ENCODE results near the gene APC2. TPM values are rescaled to one million over a fixed set of nuclear protein-coding genes. Genes with fewer than 3 reads are reported as not detected.
"Not testable (repeated sequence)": the region's sequence is repeated elsewhere in the genome, so short reads cannot be mapped to it uniquely, and the experiment has no call there.

APC2 gene
- total and polyA plus RNA-seq, 12 donors = 0.06 to 12.9 (median 0.77) TPM

- 23 to 39% (median 32%) methylated on average over 8 of the region's 8 CpGs for WGBS, 4 donors
- Histone ChIP-seq H3K4me1 (replicated peaks in 1 of 2) (peaks cover 9 to 19% of the 10 kb centered on the region in 2 donors), H3K27ac (peak overlapping the region in 4 of 5 donors; percentile 2 to 94 (median 71)), H3K27me3 (no peaks in the 10 kb centered on the region), H3K36me3 (replicated peaks in 1 of 2) (peaks cover 0 to 61% of the 10 kb centered on the region in 2 donors), H3K9me3 (replicated peaks in 1 of 3) (no peaks in the 10 kb centered on the region), H3K4me3 (peak overlapping the region in 1 of 4 donors; percentile 81)
- no peak for TF ChIP-seq CTCF (IDR thresholded peaks at IDR 0.05)
- no peak for TF ChIP-seq POLR2A (IDR thresholded peaks at IDR 0.05)
- DNase-seq = no peak
- intact Hi-C loops (cut with DNase I) = loop anchor here in 1 of 2 donors (10.0 kb wide), 1 partner anchor 163 kb away; the partner anchor contains the start of gene FAM174C
Observed at GRCh38 chr19:1437609-1438008, 12.3 kb upstream of the APC2 start.

- intact Hi-C loops (cut with DNase I) = loop anchor here in 1 of 2 donors (10.0 kb wide), 1 partner anchor 163 kb away; the partner anchor contains the start of gene FAM174C
- peaks cover 0 to 58% of the 10 kb centered on the region in 2 donors for H3K36me3 ChIP-seq (replicated peaks in 1 of 2)
- H3K4me1 ChIP-seq (replicated peaks in 1 of 2) = peaks cover 9 to 19% of the 10 kb centered on the region in 2 donors
- TF ChIP-seq CTCF (IDR thresholded peaks at IDR 0.05) = peak; percentile 70 to 96 (median 89)
- peak; percentile 89 to 93 for TF ChIP-seq POLR2A (IDR thresholded peaks at IDR 0.05)
- peak; percentile 93 to 97 (median 95) for DNase-seq
- H3K27me3 ChIP-seq = no peaks in the 10 kb centered on the region
- peak within 1 kb of the TSS; percentile 64 to 94 (median 83) for H3K27ac ChIP-seq
- H3K9me3 ChIP-seq (replicated peaks in 1 of 3) = no peaks in the 10 kb centered on the region
- peak within 1 kb of the TSS; percentile 5 to 95 (median 84) for H3K4me3 ChIP-seq
- 1 to 2% (median 2%) methylated on average over 36 to 100 of the region's 100 CpGs for WGBS, 4 donors
Observed at GRCh38 chr19:1438035-1438932, 11.6 kb upstream of the APC2 start, which contains the start of gene RPS15. TSS of gene RPS15 (plus strand) at chr19:1438396. CDS start at chr19:1438426, 30 bp downstream.

DNA sequence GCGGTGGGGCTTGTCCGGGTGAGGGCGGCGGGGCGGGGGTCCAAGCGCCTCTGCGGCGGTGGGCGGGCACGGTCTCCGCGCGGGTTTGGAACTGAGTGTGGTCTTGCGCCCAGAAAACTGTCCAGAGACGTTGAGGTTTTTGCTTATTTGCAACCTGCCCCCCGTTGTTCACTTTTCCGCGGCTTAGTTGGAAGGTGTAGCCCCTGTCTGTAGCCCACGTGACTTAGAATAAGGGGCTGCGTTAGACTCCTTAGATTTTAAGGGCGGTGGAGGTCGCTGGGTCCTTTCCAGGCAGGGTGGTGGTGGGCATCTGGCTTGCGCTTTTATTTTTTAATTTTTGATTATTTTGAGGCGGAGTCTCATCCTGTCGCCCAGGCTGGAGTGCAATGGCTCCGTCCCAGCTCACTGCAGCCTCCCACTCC lies 11.0 kb upstream of the APC2 start:
- WGBS, 4 donors = 0 to 2% (median 1%) methylated on average over 16 to 26 of the region's 26 CpGs
- Histone ChIP-seq H3K27ac (peak overlapping the region in 3 of 5 donors; percentile 83 to 94 (median 94)), H3K4me1 (replicated peaks in 1 of 2) (peaks cover 9 to 19% of the 10 kb centered on the region in 2 donors), H3K27me3 (no peaks in the 10 kb centered on the region), H3K9me3 (replicated peaks in 1 of 3) (no peaks in the 10 kb centered on the region), H3K36me3 (replicated peaks in 1 of 2) (peaks cover 0 to 51% of the 10 kb centered on the region in 2 donors), H3K4me3 (peak overlapping the region in 3 of 4 donors; percentile 5 to 86 (median 81))
- TF ChIP-seq POLR2A (IDR thresholded peaks at IDR 0.05) (no peak), CTCF (IDR thresholded peaks at IDR 0.05) (no peak)
- intact Hi-C loops (cut with DNase I) = loop anchor here in 1 of 2 donors (10.0 kb wide), 1 partner anchor 164 kb away; the partner anchor contains the start of gene FAM174C
- DNase-seq = no peak

GRCh38 chr19:1439525-1440417 lies 10.2 kb upstream of the APC2 start:
- 69 to 76% (median 75%) methylated on average over 21 to 57 of the region's 57 CpGs for WGBS, 4 donors
- not testable (repeated sequence) for H3K27ac ChIP-seq; H3K27me3 ChIP-seq; DNase-seq; H3K9me3 ChIP-seq (replicated peaks in 1 of 3)
- H3K4me3 ChIP-seq = peak overlapping the region in 2 of 4 donors; percentile 81 to 86
- intact Hi-C loops (cut with DNase I) = loop anchor here (10.0 kb wide), 2 partner anchors 125 to 165 kb away; partner anchors contain the start of gene FAM174C (in 1 of the 2)
- peaks cover 0 to 43% of the 10 kb centered on the region in 2 donors for H3K36me3 ChIP-seq (replicated peaks in 1 of 2)
- H3K4me1 ChIP-seq (replicated peaks in 1 of 2) = peaks cover 9 to 22% of the 10 kb centered on the region in 2 donors
